HG03520 (cell line): ENCODE measurements around the gene UNC5A.

Experiments
- ATAC-seq: cut with Tn5 transposase; IDR thresholded peaks from one replicate; pipeline ENCODE4 v1.9.1; 2021; ENCODE audit warnings: mild to moderate bottlenecking, moderate library complexity; ENCODE audit not compliant: unreplicated experiment

The UNC5A gene

GRCh38 chr5:176819476-176819875 is 9.1 kb downstream of the UNC5A start:
- ATAC-seq = no peak

DNA sequence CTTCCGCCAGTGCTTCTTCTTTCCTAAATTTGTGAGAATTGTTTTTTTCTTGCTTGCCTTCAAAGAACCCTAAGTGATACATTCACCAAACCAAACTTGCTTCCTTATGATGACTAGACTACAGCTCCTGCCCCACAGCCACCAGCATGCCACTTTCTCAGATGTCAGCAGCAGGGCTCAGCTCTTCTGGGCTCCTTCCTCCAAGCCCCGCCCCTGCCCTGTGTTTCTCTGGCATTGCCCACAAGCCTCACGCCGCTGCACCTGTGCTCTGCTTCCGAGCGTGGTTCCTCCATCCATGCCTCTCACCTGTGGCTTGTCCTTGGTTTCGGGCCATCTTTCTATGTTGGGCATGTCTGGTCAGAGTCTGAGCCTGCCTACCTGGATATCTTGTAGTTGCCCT is 10.6 kb downstream of the UNC5A start:
- no peak for ATAC-seq

DNA sequence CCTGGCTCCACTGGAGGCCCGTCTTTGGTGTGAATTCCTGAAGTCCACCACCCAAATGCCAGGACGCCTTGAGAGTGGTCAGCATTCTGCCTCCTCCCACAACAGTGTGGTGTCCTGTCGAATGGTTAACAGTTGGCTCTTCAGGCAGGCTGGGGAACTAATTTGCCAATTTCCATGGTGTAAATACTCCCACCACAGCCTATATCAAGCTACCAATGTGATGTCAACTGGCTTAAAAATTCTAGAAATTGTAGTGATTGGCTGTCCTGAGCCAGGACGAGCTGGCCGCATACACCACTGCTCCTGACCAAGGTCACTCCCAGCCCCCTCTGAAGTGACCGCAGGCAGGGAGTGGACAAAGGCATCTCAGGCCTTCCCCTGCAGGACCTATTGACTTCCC is 11.1 kb downstream of the UNC5A start:
- ATAC-seq = no peak

GRCh38 chr5:176822041-176822792 is 11.9 kb downstream of the UNC5A start:
- no peak for ATAC-seq

- no peak for ATAC-seq
These were observed 12.6 kb downstream of the UNC5A start for GRCh38 chr5:176822793-176823481.

- ATAC-seq = no peak
These were observed 13.6 kb downstream of the UNC5A start for GRCh38 chr5:176823869-176824412.

DNA sequence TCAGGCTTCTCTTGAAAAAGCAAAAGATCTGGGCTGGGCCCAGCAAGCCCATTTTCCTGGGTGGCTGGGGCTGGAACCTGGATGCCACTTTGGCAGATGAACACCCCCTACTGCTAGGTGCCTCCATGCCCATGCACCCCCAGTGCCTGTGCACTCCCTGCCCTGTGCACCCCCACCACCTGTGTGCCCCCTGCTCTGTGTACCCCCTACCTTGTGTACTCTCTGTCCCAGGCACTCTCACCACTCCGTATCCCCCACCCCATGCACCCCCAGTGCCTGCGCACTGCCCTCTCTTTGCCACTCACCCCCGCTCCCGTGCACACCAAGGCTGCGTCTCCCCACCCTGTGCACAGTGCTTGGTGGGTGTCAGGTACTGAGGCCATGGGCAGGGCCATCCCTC is 14.2 kb downstream of the UNC5A start:
- ATAC-seq = no peak

DNA sequence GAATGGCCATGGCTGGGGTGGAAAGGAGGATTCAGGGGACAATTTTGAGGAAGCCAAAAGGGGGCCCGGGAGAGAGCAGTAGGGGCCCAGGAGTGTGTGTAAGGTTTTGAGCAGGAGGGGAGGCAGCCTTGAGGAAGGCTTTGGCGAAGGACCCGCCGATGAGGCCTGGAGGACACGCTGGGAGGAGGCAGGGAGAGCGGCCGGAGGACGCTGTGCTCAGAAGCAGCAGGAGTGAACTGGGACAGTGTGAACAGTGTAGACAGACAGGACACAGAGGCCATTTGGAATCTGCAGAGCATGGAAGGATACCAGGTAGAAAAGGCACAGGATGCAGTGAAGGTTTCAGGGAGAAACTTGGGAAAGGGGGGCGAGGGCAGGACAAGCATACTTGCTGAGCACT is 14.9 kb downstream of the UNC5A start:
- no peak for ATAC-seq

DNA sequence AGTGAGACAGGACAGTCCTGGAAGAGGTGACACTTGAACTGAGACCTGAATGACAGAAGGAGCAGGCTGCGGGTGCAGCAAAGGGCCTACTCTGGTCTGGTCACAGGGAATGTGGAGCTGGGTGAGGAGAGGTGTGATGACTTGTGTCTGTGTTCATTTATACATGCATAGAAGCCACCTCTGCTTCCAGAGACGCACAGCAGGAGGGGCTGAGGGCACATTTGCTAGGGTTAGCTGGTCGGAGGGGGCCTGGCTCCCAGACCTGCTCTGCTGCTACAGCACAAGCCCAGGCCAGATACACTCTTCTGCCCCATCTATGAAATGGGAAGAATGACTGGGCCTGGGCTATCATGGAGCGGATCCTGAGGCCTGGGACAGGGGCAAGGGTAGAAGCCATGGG is 15.6 kb downstream of the UNC5A start:
- no peak for ATAC-seq

DNA sequence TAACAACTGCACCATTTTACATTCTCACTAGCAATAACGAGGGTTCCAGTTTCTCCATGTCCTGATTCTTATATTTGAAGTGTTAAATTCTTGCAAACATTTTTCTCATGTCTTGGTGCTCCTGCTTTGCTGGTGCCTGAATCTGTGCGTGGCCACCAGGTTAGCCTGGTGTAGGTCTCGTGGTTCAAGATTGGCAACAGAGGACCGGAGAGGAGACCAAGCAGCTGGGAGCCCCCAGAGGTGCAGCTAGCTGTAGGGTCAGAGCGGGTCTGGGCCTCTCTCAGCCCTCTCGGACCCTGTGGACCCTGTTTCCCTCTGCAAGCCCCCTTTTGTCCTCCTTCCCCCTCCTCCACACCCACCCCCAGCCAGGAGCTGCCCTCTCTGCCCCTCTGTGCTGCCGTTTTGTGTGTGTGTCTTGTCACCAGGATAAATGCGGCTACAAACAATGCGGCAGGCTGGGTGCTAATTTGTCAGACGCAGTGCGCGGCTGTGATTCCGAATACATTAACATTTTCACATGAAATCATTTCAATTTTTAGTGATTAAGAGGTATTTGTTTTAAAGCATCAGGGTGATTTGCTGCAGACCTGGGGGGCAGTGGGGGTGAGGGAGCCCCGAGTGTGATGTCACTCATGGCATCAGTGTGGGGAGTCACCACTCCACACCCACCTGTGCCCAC is 17.5 kb downstream of the UNC5A start:
- no peak for ATAC-seq

GRCh38 chr5:176829320-176829719 is 19.0 kb downstream of the UNC5A start:
- no peak for ATAC-seq

GRCh38 chr5:176830422-176830994 is 20.1 kb downstream of the UNC5A start:
- ATAC-seq = no peak

DNA sequence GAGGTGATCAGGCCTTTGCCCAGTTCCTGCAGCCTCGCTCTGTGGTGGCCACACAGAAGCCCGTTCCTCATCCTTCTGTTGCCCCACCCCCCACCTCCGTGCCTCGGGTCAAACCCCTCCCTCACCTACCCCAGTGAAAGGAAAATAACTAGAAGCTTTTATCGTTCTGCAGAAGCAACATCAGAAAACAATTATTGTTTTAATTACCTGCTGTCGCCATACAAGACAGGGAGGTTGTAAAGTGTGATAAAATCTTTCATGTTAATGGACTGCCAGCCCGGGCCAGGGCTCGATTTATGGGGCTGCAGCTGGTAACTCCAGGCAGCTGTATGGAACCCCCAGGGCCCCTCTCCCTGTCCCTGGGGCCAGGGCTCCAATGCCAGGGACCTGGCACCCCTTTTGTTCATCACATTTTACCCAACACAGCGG is 20.6 kb downstream of the UNC5A start:
- ATAC-seq = no peak

- ATAC-seq = no peak
These were observed 21.1 kb downstream of the UNC5A start for GRCh38 chr5:176831425-176831824.

- ATAC-seq = no peak
These were observed 21.8 kb downstream of the UNC5A start for GRCh38 chr5:176832162-176832561.

DNA sequence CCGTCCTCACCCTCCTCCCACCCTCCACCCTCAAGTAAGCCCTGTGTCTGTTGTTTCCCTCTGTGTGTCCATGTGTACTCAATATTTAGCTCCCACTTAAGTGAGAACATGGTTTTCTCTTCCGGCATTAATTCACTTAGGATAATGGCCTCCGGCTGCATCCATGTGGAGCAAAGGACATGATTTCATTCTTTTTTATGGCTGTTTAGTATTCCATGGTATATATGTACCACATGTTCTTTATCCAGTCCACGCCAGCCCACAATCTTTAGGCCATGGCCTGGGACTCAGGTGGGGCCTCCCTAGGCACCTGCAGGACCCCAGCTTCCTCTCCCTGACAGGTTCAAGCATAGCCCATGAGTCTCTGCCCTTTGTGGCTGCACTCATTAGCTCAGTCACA is 22.9 kb downstream of the UNC5A start:
- no peak for ATAC-seq

- ATAC-seq = no peak
These were observed 25.6 kb downstream of the UNC5A start for GRCh38 chr5:176835918-176836317.

DNA sequence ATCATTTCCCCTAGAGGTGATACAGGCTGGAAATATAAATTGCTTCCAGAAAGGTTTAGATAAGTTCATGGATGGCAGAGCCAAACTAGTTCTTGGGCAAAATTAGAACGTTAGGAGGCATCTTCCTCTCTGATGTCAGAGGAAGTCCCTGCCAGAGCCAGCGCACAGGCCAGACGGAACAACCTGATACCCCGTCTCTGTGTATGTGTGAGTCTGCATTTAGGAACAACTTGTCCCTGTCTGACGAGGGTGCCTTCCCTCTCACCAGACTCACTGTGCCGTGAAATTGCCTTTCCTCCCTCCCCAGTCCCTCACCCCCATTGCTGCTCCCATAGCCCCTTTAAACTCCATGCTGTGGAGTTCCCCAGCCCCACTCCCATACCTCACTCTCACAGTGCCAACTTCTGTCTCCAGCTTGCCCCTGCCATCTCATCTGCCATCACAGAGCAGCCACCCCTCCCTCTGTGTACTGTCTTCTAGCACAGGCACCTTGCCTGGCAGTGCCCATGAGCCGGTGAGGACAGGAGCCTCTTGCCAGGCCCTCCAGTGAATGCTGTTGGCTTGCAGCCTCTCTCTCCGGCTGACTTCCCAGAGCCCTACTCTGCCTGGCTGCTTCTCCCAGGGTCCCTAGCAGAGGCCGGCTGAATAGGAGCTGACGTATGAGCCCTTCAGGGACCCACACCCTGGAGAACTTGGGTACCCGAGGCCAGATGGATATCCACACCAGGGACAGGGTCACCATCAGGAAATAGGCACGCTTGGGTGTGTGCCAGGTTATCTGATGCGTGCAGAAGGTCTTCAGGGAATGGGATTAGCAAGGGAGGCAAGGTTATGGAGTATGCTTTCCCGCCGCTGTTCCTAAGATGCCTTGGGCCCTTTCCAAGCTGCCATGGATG is 26.7 kb downstream of the UNC5A start:
- no peak for ATAC-seq

- ATAC-seq = no peak
These were observed 27.4 kb downstream of the UNC5A start for GRCh38 chr5:176837707-176838115.

DNA sequence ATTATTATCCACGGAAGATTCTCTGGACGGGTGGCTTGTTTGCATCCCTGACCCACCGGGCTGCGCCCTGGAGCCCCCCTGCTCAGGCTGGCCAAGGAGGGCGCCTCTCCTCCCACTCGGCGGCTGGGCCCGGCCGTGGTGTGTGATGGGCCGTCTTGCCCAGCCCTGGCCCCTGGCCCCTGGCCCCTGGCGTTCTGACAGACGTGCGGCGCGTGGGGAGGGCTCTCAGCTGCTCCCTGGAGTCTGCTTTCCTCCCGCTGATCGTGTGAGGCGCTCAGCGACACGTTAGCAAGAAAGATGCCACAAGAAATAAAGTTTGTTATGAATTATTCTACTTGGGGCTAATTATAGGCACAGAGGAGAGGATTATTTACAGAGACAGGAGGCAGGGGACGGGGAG is 33.3 kb downstream of the UNC5A start:
- ATAC-seq = no peak
